GM23338 (cell line): ENCODE measurements around the gene SAC3D1. TPM values are rescaled to one million over a fixed set of nuclear protein-coding genes. Genes with fewer than 3 reads are reported as not detected.

Experiments
- ATAC-seq: fragments of 200-7000 bp; cut with Tn5 transposase; 3 replicates; pipeline ENCODE4 v1.9.1; 2020
- DNase-seq: peaks from one replicate; pipeline ENCODE4 v3.0.0-alpha.2; 2015; ENCODE audit warnings: low spot score
- H2AFZ ChIP-seq: fragments of 200-600 bp; sonication (generic); 2 replicates; pipeline ENCODE4 v1.8.0; 2016; ENCODE audit warnings: antibody characterized with exemption, mild to moderate bottlenecking, moderate library complexity
- H3F3A ChIP-seq: fragments of 200-600 bp; sonication (generic); replicated peaks from 2 replicates; pipeline ENCODE4 v1.8.0; 2017; ENCODE audit warnings: antibody characterized with exemption, mixed run types, low read depth
- H3K27ac ChIP-seq: fragments of 200-600 bp; sonication (generic); 2 replicates; pipeline ENCODE4 v1.6.1; 2016; ENCODE audit warnings: low read depth
- H3K27me3 ChIP-seq: fragments of 200-600 bp; sonication (generic); 2 replicates; pipeline ENCODE4 v1.8.0; 2016; ENCODE audit warnings: mild to moderate bottlenecking, mixed run types, moderate library complexity; ENCODE audit not compliant: insufficient read depth
- H3K36me3 ChIP-seq: fragments of 200-600 bp; sonication (generic); 2 replicates; pipeline ENCODE4 v1.8.0; 2016; ENCODE audit warnings: mild to moderate bottlenecking; ENCODE audit not compliant: insufficient read depth
- H3K4me1 ChIP-seq: fragments of 200-600 bp; sonication (generic); 2 replicates; pipeline ENCODE4 v1.8.0; 2016; ENCODE audit warnings: mild to moderate bottlenecking, moderate library complexity; ENCODE audit not compliant: insufficient read depth
- H3K4me2 ChIP-seq: fragments of 200-600 bp; sonication (generic); 2 replicates; pipeline ENCODE4 v1.7.1; 2017; ENCODE audit warnings: mixed run types
- H3K4me3 ChIP-seq: fragments of 200-600 bp; sonication (generic); 2 replicates; pipeline ENCODE4 v1.6.1; 2016; ENCODE audit warnings: mixed run types
- H3K79me2 ChIP-seq: fragments of 200-600 bp; sonication (generic); replicated peaks from 2 replicates; pipeline ENCODE4 v1.8.0; 2017; ENCODE audit warnings: mild to moderate bottlenecking; ENCODE audit not compliant: insufficient read depth
- H3K9me2 ChIP-seq: fragments of 200-600 bp; sonication (generic); 2 replicates; pipeline ENCODE4 v1.8.0; 2017; ENCODE audit not compliant: insufficient read depth
- H4K20me1 ChIP-seq: fragments of 200-600 bp; sonication (generic); replicated peaks from 2 replicates; pipeline ENCODE4 v1.8.0; 2017; ENCODE audit warnings: mild to moderate bottlenecking; ENCODE audit not compliant: insufficient read depth
- H3K27ac Mint-ChIP-seq: 2 replicates; pipeline ENCODE4 v1.8.0; 2020; ENCODE audit warnings: inconsistent platforms, mild to moderate bottlenecking, moderate library complexity, mixed read lengths
- H3K27me3 Mint-ChIP-seq: 3 replicates; pipeline ENCODE4 v1.8.0; 2022; ENCODE audit warnings: low read depth, mild to moderate bottlenecking, moderate library complexity, mixed read lengths, inconsistent platforms; ENCODE audit not compliant: insufficient read depth, poor library complexity
- H3K36me3 Mint-ChIP-seq: 3 replicates; pipeline ENCODE4 v1.8.0; 2021; ENCODE audit warnings: low read depth, mild to moderate bottlenecking, inconsistent platforms, moderate library complexity, mixed read lengths
- H3K4me1 Mint-ChIP-seq: 3 replicates; pipeline ENCODE4 v1.8.0; 2020; ENCODE audit warnings: mild to moderate bottlenecking, inconsistent platforms, mixed read lengths
- H3K4me3 Mint-ChIP-seq: 3 replicates; pipeline ENCODE4 v1.8.0; 2021; ENCODE audit warnings: moderate library complexity, mild to moderate bottlenecking, inconsistent platforms, mixed read lengths
- H3K9me3 Mint-ChIP-seq: 3 replicates; pipeline ENCODE4 v1.8.0; 2020; ENCODE audit warnings: moderate library complexity, mild to moderate bottlenecking, inconsistent platforms, mixed read lengths
- CREB1 ChIP-seq: fragments of 250-450 bp; sonication (Bioruptor Pico); IDR thresholded peaks from 2 replicates; pipeline ENCODE4 v1.5.0; 2020; ENCODE audit warnings: low read depth, mild to moderate bottlenecking, moderate library complexity
- ETS1 ChIP-seq: IDR thresholded peaks from 2 replicates; pipeline ENCODE4 v1.6.1; 2016; ENCODE audit warnings: antibody characterized with exemption
- EZH2 ChIP-seq: fragments of 200-600 bp; sonication (generic); IDR thresholded peaks from one replicate; pipeline ENCODE4 v1.8.0; 2017; ENCODE audit warnings: antibody characterized with exemption, mild to moderate bottlenecking, low read depth; ENCODE audit not compliant: unreplicated experiment
- EZH2phosphoT487 ChIP-seq: fragments of 200-600 bp; sonication (generic); IDR thresholded peaks from one replicate; pipeline ENCODE4 v1.8.1; 2018; ENCODE audit warnings: antibody characterized with exemption; ENCODE audit not compliant: unreplicated experiment
- JUNB ChIP-seq: IDR thresholded peaks from one replicate; pipeline ENCODE4 v1.6.1; 2016; ENCODE audit warnings: antibody characterized with exemption; ENCODE audit not compliant: unreplicated experiment
- NANOG ChIP-seq: IDR thresholded peaks from 2 replicates; pipeline ENCODE4 v1.6.1; 2016; ENCODE audit warnings: antibody characterized with exemption, borderline replicate concordance
- POLR2AphosphoS5 ChIP-seq: IDR thresholded peaks from 2 replicates; pipeline ENCODE4 v1.6.1; 2016; ENCODE audit warnings: antibody characterized with exemption, low read depth
- REST ChIP-seq: IDR thresholded peaks from one replicate; pipeline ENCODE4 v1.6.1; 2018; ENCODE audit warnings: antibody characterized with exemption; ENCODE audit not compliant: unreplicated experiment
- STAT1 ChIP-seq: IDR thresholded peaks from one replicate; pipeline ENCODE4 v1.6.1; 2016; ENCODE audit warnings: antibody characterized with exemption; ENCODE audit not compliant: unreplicated experiment
- ZNF114 ChIP-seq: fragments of 250-450 bp; sonication (Bioruptor Pico); IDR thresholded peaks from 2 replicates; pipeline ENCODE4 v1.5.0; 2020; ENCODE audit warnings: mild to moderate bottlenecking, moderate library complexity
- ZNF331 ChIP-seq: fragments of 250-450 bp; sonication (Bioruptor Pico); IDR thresholded peaks from 2 replicates; pipeline ENCODE4 v1.5.0; 2020; ENCODE audit warnings: low read depth, mild to moderate bottlenecking, moderate library complexity
- polyA plus RNA-seq: library from polyadenylated mRNA; unstranded; fragments of >200 nt; fragmentation: Nextera tagmentation; extraction: Ambion mirVana; gene quantifications from 2 replicates; pipeline ENCODE4 v1.2.1, GENCODE V29; 2016
- total RNA-seq: library from RNA; depleted of rRNA; stranded (reverse); fragments of >200 nt; shearing (Covaris generic); gene quantifications from 2 replicates; pipeline ENCODE4 v1.2.3, GENCODE V29; 2014

Gene SAC3D1
- total and polyA plus RNA-seq, 2 experiments from 2014 or later, result 21.6 to 30.3 TPM

- Histone ChIP-seq H3K4me3 (peak overlapping the region; percentile 93), H3K27ac (no peak overlapping the region)
Observed at GRCh38 chr11:65085446-65085845, 44.4 kb downstream of the SAC3D1 start.

GRCh38 chr11:65086809-65087208 lies 45.8 kb downstream of the SAC3D1 start:
- Histone ChIP-seq H3K4me2 (no peak overlapping the region), H3K9me2 (no peaks in the 10 kb centered on the region), H4K20me1 (peaks cover 10% of the 10 kb centered on the region; the same call in 1 of the 2 replicates), H3K36me3 (no peaks in the 10 kb centered on the region), H3K4me1 (peaks cover 8% of the 10 kb centered on the region; the same call in 1 of the 2 replicates), H3K79me2 (peaks cover 26% of the 10 kb centered on the region), H3K27me3 (no peaks in the 10 kb centered on the region), H3K4me3 (no peak overlapping the region), H3K27ac (no peak overlapping the region), H2AFZ (no peak overlapping the region), H3F3A (0 out of 2 replicates have a peak, but pooled peaks cover 8% of the 10 kb centered on the region)
- peaks cover 8% of the 10 kb centered on the region for H3K27me3 Mint-ChIP-seq
- H3K27ac Mint-ChIP-seq, result no peak overlapping the region
- peaks cover 16% of the 10 kb centered on the region for H3K4me1 Mint-ChIP-seq
- H3K36me3 Mint-ChIP-seq, result peaks cover 16% of the 10 kb centered on the region
- H3K9me3 Mint-ChIP-seq, result no peaks in the 10 kb centered on the region
- DNase-seq (no peak), ATAC-seq (no peak)
- H3K4me3 Mint-ChIP-seq, result no peak overlapping the region
- no peak for TF ChIP-seq EZH2
- no peak for TF ChIP-seq ZNF114 (CRISPR knock-in tag)
- no peak for TF ChIP-seq NANOG
- TF ChIP-seq ETS1, result no peak
- TF ChIP-seq POLR2AphosphoS5, result no peak
- TF ChIP-seq EZH2phosphoT487, result no peak
- TF ChIP-seq STAT1, result no peak
- TF ChIP-seq ZNF331, result no peak
- no peak for TF ChIP-seq CREB1 (CRISPR knock-in tag)

More at GRCh38 chr11:65085446-65085845, 44.4 kb downstream of the SAC3D1 start:
- TF ChIP-seq REST (no peak), POLR2AphosphoS5 (no peak), STAT1 (no peak), ZNF331 (no peak), NANOG (no peak), ETS1 (no peak), JUNB (no peak)
- Mint-ChIP-seq H3K9me3 (no peaks in the 10 kb centered on the region; the same call in 2 of the 3 replicates), H3K27ac (no peak overlapping the region), H3K4me1 (peaks cover 20% of the 10 kb centered on the region), H3K36me3 (peaks cover 29% of the 10 kb centered on the region), H3K27me3 (peaks cover 8% of the 10 kb centered on the region), H3K4me3 (peak overlapping the region; percentile 100)
- H2AFZ ChIP-seq, result no peak overlapping the region
- ATAC-seq, result no peak
- peaks cover 22% of the 10 kb centered on the region for H4K20me1 ChIP-seq
- peaks cover 8% of the 10 kb centered on the region; the same call in 1 of the 2 replicates for H3K4me1 ChIP-seq
- no peak overlapping the region for H3K4me2 ChIP-seq
- peaks cover 39% of the 10 kb centered on the region for H3K79me2 ChIP-seq
- peaks cover 5% of the 10 kb centered on the region for H3K36me3 ChIP-seq
- no peaks in the 10 kb centered on the region for H3K27me3 ChIP-seq
- H3K9me2 ChIP-seq, result no peaks in the 10 kb centered on the region
- peaks cover 14% of the 10 kb centered on the region; the same call in 1 of the 2 replicates for H3F3A ChIP-seq
- no peak for DNase-seq
